NCI-H69 (cell line): ENCODE measurements around the gene FRMD7.
A peak's percentile ranks its signal among the peaks of the same experiment; 100 is the strongest.
"Not testable (repeated sequence)": the region's sequence is repeated elsewhere in the genome, so short reads cannot be mapped to it uniquely, and the experiment has no call there.

ENCODE experiments used
- DNase-seq: peaks from one replicate; lab custom pipeline; 2025; lab: John Stamatoyannopoulos, UW

Gene FRMD7

DNA sequence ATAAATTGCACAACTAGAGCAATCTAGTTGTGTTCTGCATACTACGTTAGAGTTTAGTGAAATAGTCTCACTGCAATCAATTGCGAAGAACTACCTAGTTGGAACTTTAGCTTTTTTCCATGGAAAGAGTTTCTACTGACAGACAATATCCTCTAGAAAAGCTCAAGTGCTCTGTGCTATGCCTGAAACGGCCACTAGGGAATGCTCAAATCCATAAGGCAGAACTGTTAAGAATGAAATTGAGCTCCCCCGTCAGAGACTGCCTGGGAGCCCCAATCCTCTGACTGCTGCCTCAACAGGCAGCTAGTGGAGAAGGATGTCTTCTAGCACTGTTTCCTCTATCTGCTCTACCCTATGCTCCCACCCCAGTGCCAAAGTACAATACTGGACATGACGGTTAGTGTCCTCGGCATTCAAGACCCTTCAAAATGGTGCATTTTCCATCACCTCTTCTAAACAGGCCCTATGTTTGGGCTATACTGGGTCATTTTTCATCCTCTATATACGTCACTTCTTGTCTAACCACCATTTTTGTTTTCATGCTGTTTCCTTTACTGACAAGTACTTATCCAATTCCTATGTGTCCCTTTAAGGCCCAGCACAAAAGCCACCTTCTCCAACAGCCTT, 35.3 kb downstream of the FRMD7 start:
- DNase-seq, result peak; percentile 74

- no peak for DNase-seq
Measured at GRCh38 chrX:132090403-132091159, 37.2 kb downstream of the FRMD7 start.

GRCh38 chrX:132088864-132089263, 39.0 kb downstream of the FRMD7 start:
- DNase-seq, result no peak

DNA sequence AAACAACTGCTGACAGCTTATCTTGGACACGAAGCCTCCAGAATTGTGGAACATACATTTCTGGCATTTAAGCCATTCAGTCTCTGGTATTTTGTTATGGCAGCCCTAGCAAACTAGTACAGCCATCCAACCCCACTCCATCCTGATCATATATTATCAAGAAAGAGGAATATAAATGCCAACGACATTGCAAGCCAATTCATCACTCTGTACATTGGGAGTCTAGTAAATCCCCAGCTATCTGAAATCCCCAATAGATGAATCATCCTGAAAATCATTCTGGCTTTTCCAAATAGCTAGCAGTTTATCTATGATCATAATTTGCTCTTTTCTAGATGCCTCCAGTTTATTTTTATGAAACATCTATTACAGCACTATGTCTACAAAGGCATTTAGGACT, 41.1 kb downstream of the FRMD7 start:
- DNase-seq, result no peak

- no peak for DNase-seq
Measured at GRCh38 chrX:132085786-132086185, 42.0 kb downstream of the FRMD7 start.

DNA sequence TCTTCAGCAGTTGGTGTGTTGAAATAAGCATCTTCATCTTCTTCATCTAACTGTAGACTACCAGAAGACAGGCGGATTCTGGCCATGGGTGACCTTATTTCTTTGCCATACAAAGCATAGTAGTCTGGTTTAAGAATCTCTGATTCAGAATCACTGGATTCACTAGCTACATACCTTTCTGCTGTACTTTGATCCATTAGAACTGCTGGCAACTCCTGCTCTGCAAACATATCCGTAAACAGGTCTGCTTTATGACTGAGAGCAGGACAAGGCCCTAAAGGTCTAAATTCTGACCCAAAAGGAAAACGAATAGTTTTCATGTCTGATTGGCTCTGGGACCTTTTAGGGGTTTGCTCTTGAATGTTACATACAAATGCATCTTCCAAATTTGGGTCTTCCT, 49.9 kb downstream of the FRMD7 start:
- no peak for DNase-seq

DNA sequence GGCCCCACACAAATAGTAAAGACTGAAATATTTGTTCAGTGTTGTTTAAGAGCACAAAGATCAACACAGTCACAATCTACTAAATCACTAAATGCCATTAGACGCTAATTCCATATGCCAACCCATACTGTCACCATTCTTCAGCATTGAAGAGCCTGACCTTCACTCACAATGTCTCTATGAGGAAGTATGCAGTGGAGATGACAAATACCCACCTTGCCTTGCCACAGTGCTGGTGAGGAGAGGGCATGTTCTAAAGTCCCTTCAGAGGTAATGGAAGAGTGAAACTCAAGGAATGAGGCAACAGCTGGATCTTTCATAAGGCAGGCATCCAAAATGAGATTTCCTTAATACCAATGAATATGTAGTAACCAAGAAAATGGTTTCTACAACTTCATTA, 50.4 kb downstream of the FRMD7 start:
- DNase-seq, result no peak

DNA sequence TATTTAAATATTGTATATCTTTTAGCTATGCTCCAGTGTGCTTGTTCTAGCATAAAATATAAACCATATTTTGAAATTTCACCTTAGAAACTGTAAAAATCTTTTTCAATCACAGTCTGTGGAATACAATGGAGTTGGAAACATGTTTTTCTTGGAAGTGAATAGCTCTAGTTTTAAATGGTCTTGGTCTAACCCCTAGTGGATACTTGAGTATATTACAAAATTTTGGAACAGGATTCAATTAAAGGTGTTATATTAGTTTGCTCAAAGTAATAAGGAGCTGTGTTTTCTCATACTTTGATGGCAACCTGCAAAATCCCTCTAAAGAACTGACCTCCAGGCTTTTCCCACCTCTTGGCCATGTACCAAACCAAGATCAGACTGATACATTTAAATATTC, 56.6 kb downstream of the FRMD7 start:
- DNase-seq, result peak; percentile 3

DNA sequence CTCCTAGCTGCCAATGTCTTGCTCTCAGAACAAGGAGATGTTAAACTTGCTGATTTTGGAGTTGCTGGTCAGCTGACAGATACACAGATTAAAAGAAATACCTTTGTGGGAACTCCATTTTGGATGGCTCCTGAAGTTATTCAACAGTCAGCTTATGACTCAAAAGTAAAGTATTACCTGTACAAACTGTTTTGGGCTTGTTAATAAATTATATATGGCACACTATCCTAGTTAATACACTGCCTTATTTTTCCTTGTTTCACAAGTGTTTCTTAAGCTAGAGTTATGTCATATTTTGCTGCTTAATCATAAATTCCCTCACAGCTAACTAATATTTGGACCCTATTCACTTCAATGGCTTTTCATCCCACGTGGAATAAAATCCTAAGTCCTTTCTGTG, 59.4 kb downstream of the FRMD7 start:
- no peak for DNase-seq

DNA sequence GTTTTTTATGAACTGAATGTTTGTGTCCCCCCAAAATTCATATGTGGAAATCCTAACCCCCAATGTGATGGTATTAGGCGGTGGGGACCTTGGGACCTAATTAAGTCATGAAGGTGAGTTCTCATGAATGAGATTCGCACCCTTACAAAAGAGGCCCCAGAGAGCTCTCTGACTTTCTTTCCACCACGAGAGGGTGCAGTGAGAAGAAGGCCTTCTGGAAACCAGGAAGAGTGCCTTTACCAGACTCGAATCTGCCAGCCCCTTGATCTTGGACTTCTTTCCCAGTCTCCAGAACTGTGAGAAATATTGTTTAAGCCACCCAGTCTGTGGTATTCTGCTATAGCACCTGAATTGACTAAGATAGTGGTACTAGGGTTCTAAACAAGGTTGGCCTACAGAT, 64.0 kb downstream of the FRMD7 start:
- peak; percentile 4 for DNase-seq

GRCh38 chrX:132063334-132063733, 64.5 kb downstream of the FRMD7 start:
- no peak for DNase-seq

GRCh38 chrX:132059973-132060540, 67.8 kb downstream of the FRMD7 start:
- DNase-seq, result no peak

DNA sequence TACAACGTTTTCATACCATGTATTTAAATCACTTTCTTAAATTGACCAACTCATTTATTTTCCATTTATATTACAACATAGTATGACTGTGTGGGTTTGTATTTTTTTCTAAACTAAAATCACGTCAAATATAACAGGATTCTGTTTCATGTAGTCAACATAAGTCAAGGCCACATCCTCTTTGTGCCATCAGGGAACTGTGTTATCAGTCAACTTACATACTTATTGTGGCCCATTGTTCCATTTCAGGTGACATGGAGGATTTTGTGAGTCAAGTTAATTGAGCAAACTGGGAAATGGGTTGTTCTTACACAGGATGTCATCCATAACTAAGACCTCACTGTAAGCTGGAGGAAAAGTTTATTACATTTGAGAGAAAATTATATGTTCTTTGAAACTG, 68.8 kb downstream of the FRMD7 start:
- DNase-seq, result no peak

- no peak for DNase-seq
Measured at GRCh38 chrX:132058050-132058449, 69.8 kb downstream of the FRMD7 start.

GRCh38 chrX:132051778-132052177, 76.0 kb downstream of the FRMD7 start:
- DNase-seq, result not testable (repeated sequence)

- DNase-seq, result no peak
Measured at GRCh38 chrX:132046533-132046932, 81.3 kb downstream of the FRMD7 start.

GRCh38 chrX:132045456-132045855, 82.4 kb downstream of the FRMD7 start:
- no peak for DNase-seq

- DNase-seq, result no peak
Measured at GRCh38 chrX:132044953-132045352, 82.9 kb downstream of the FRMD7 start.

GRCh38 chrX:132043977-132044376, 83.8 kb downstream of the FRMD7 start:
- DNase-seq, result no peak

DNA sequence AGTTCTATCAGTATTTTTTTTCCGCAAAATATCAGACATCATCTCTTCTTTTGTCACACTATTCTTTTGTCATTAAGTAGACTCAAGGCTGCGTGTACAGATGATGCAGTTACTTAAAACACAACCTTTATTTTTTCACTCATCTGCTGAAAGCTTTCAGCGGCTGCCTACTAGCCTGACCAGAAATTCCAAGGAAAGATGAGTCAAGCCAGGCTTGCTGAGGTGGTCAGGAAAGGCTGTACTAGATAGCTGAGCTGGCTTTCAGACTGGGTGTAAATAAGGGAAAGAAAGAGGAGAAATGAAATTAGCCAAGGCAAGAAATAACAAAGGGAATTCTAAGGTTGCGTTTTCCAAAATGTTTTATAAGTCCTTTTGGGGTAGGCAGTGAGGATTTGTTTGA, 86.8 kb downstream of the FRMD7 start:
- no peak for DNase-seq

GRCh38 chrX:132040066-132040465, 87.8 kb downstream of the FRMD7 start:
- no peak for DNase-seq

DNA sequence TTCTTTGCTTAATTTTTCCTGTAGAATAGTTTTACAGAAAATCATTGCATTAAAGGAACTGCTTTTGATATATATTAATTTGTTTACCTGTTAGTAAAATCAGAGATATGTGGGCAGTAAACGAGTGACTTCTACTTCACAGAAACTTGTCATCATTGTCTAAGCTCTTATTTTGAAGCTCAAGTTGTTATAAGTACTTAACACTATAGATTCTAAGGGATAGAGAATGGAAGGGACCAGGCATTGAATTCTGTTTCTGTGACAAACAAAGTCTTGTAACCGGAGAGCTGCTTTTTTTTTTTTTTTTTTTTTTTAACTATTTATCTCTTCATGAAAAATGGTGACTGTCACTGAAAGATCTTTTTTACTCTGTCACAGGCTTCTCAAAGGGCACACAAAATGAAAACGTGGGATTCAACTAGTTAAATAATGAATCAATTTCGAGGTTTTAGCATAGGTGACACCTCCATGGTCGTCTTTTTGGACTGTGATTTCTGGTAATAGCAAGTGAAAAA, 90.3 kb downstream of the FRMD7 start:
- no peak for DNase-seq

GRCh38 chrX:132034648-132035047, 93.2 kb downstream of the FRMD7 start:
- DNase-seq, result no peak
